ENCODE data around the gene GATAD2A.

DNA sequence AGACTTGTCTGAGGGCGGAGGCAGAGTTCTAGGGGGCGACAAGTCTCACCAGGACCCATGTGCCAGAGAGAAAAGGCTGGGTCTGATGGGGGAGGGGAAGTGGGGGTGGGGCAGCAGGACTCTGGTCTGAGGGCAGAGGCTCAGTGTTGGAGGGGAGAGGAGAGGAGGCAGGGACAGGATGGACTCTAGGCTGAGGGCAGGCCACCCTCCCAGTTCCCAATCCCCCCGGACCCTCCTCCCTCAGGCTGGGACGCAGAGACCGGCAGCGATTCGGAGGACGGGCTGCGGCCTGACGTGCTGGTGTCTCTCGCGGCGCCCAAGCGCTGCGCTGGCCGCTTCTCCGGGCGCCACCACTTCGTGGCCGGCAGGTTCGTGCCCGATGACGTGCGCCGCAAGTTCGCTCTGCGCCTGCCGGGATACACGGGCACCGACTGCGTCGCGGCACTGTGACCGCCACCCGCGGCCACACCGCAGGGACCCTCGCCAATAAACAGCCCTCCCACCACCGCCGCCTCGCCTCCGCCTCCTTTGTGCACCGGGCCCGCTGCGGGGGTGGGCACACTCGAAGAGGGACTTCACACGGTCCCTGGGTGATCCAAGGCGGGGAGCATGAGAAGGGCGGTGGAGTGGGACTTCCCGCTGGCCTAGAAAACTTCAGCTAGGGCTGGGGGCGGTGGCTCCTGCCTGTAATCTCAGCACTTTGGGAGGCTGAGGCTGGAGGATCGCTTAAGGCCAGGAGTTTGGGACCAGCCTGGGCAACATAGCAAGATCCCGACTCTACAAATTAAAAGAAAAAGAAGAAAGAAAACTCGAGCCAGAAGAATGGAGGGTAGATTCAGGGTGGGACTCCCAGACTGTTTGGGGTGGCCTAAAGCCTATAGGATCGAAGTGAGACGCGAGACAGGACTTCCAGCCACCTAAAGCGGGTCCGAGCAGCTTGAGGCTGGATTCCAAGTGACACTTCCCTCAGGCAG is 131.9 kb downstream of the GATAD2A start:
- TF ChIP-seq, protein P1, sequence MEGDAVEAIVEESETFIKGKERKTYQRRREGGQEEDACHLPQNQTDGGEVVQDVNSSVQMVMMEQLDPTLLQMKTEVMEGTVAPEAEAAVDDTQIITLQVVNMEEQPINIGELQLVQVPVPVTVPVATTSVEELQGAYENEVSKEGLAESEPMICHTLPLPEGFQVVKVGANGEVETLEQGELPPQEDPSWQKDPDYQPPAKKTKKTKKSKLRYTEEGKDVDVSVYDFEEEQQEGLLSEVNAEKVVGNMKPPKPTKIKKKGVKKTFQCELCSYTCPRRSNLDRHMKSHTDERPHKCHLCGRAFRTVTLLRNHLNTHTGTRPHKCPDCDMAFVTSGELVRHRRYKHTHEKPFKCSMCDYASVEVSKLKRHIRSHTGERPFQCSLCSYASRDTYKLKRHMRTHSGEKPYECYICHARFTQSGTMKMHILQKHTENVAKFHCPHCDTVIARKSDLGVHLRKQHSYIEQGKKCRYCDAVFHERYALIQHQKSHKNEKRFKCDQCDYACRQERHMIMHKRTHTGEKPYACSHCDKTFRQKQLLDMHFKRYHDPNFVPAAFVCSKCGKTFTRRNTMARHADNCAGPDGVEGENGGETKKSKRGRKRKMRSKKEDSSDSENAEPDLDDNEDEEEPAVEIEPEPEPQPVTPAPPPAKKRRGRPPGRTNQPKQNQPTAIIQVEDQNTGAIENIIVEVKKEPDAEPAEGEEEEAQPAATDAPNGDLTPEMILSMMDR (IDR thresholded peaks at IDR 0.05; ENCODE audit: low read depth, low read length, missing input control): no peak
- TF ChIP-seq YY1 (IDR thresholded peaks at IDR 0.05): no peak
- TF ChIP-seq JUND (IDR thresholded peaks at IDR 0.05): no peak
- TF ChIP-seq, protein P2, sequence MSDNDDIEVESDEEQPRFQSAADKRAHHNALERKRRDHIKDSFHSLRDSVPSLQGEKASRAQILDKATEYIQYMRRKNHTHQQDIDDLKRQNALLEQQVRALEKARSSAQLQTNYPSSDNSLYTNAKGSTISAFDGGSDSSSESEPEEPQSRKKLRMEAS (IDR thresholded peaks at IDR 0.05): no peak
- TF ChIP-seq, protein P3, sequence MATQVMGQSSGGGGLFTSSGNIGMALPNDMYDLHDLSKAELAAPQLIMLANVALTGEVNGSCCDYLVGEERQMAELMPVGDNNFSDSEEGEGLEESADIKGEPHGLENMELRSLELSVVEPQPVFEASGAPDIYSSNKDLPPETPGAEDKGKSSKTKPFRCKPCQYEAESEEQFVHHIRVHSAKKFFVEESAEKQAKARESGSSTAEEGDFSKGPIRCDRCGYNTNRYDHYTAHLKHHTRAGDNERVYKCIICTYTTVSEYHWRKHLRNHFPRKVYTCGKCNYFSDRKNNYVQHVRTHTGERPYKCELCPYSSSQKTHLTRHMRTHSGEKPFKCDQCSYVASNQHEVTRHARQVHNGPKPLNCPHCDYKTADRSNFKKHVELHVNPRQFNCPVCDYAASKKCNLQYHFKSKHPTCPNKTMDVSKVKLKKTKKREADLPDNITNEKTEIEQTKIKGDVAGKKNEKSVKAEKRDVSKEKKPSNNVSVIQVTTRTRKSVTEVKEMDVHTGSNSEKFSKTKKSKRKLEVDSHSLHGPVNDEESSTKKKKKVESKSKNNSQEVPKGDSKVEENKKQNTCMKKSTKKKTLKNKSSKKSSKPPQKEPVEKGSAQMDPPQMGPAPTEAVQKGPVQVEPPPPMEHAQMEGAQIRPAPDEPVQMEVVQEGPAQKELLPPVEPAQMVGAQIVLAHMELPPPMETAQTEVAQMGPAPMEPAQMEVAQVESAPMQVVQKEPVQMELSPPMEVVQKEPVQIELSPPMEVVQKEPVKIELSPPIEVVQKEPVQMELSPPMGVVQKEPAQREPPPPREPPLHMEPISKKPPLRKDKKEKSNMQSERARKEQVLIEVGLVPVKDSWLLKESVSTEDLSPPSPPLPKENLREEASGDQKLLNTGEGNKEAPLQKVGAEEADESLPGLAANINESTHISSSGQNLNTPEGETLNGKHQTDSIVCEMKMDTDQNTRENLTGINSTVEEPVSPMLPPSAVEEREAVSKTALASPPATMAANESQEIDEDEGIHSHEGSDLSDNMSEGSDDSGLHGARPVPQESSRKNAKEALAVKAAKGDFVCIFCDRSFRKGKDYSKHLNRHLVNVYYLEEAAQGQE (IDR thresholded peaks at IDR 0.05): no peak
- TF ChIP-seq SP1 (IDR thresholded peaks at IDR 0.05): no peak
- TF ChIP-seq EGR1 (IDR thresholded peaks at IDR 0.05; ENCODE audit: low read depth in 2 of 2): no peak
